HEK293 (cell line): Measurements from ENCODE around the gene CAMK2D.

Experiments
- CTCF ChIA-PET: fragments of 350-600 bp; formaldehyde crosslinking; extraction: SDS; loops from one replicate; lab custom pipeline; 2021; ENCODE audit warnings: antibody characterized with exemption; lab: Yijun Ruan, JAX
- POLR2A ChIA-PET: fragments of 300-600 bp; formaldehyde crosslinking; extraction: SDS; loops from one replicate; lab custom pipeline; 2020; ENCODE audit warnings: antibody characterized with exemption, inconsistent platforms; lab: Yijun Ruan, JAX
- H3K27ac ChIP-seq: fragments of 200-500 bp; sonication (Bioruptor generic); 2 replicates; pipeline ENCODE4 v1.5.1; 2014; ENCODE audit warnings: low read depth, low read length, control low read depth, inconsistent platforms; ENCODE audit errors: extremely low read depth
- H3K36me3 ChIP-seq, 2 experiments: fragments of 200-500 bp in 1 of 2; sonication (Bioruptor generic) in 1 of 2; 1 replicate in 1 of 2; 2 replicates in 1 of 2; pipeline ENCODE4 v1.5.1; 2014 to 2017; ENCODE audit warnings: inconsistent platforms in 2 of 2, low read length in 2 of 2; ENCODE audit not compliant: control insufficient read depth in 2 of 2, insufficient read depth in 1 of 2
- H3K4me1 ChIP-seq: fragments of 200-500 bp; sonication (Bioruptor generic); 2 replicates; pipeline ENCODE4 v1.5.1; 2014; ENCODE audit warnings: mild to moderate bottlenecking, low read length, inconsistent platforms; ENCODE audit not compliant: control insufficient read depth, insufficient read depth
- H3K4me3 ChIP-seq: 2 replicates; pipeline ENCODE4 v1.5.1; 2011; ENCODE audit warnings: low read depth, mild to moderate bottlenecking, control low read depth, low read length, moderate library complexity
- H3K9me3 ChIP-seq: fragments of 200-500 bp; sonication (Bioruptor generic); 2 replicates; pipeline ENCODE4 v1.5.1; 2014; ENCODE audit warnings: low read depth, low read length, inconsistent platforms; ENCODE audit not compliant: control insufficient read depth, insufficient read depth
- FEZF1 ChIP-seq: fragments of 450-650 bp; formaldehyde crosslinking; IDR thresholded peaks from 2 replicates; pipeline ENCODE4 v1.5.1; 2016; ENCODE audit warnings: missing biosample characterization, missing genetic modification characterization
- GLI2 ChIP-seq: fragments of 450-650 bp; formaldehyde crosslinking; IDR thresholded peaks from 2 replicates; pipeline ENCODE4; 2017; ENCODE audit warnings: missing biosample characterization, missing genetic modification characterization, low read depth, borderline replicate concordance
- HOXA7 ChIP-seq: sonication (generic); formaldehyde crosslinking; IDR thresholded peaks from 2 replicates; pipeline ENCODE4 v1.8.1; 2022; ENCODE audit warnings: missing genetic modification reagents, borderline replicate concordance
- HOXC10 ChIP-seq: sonication (generic); formaldehyde crosslinking; IDR thresholded peaks from 2 replicates; pipeline ENCODE4 v1.8.1; 2023; ENCODE audit warnings: mild to moderate bottlenecking, missing genetic modification reagents
- KLF7 ChIP-seq: fragments of 450-650 bp; formaldehyde crosslinking; IDR thresholded peaks from 2 replicates; pipeline ENCODE4 v1.5.1; 2016; ENCODE audit warnings: missing biosample characterization, missing genetic modification characterization, borderline replicate concordance
- MZF1 ChIP-seq: fragments of 450-650 bp; formaldehyde crosslinking; IDR thresholded peaks from 2 replicates; pipeline ENCODE4 v1.5.1; 2017; ENCODE audit warnings: missing biosample characterization, missing genetic modification characterization, borderline replicate concordance
- SP3 ChIP-seq: fragments of 450-650 bp; formaldehyde crosslinking; IDR thresholded peaks from 2 replicates; pipeline ENCODE4 v1.5.1; 2016; ENCODE audit warnings: missing biosample characterization, missing genetic modification characterization
- ZBTB17 ChIP-seq: fragments of 450-650 bp; formaldehyde crosslinking; IDR thresholded peaks from 2 replicates; pipeline ENCODE4 v1.5.1; 2016; ENCODE audit warnings: missing biosample characterization, missing genetic modification characterization
- ZBTB20 ChIP-seq: fragments of 450-650 bp; formaldehyde crosslinking; IDR thresholded peaks from 2 replicates; pipeline ENCODE4 v1.5.1; 2016; ENCODE audit warnings: missing biosample characterization, missing genetic modification characterization
- ZFHX2 ChIP-seq: fragments of 450-650 bp; formaldehyde crosslinking; conservative IDR thresholded peaks from 2 replicates; pipeline ENCODE4 v1.5.1; 2016; ENCODE audit warnings: missing biosample characterization, missing genetic modification characterization
- ZFP69B ChIP-seq: fragments of 450-650 bp; formaldehyde crosslinking; IDR thresholded peaks from 2 replicates; pipeline ENCODE4 v1.5.1; 2016; ENCODE audit warnings: missing biosample characterization, missing genetic modification characterization
- ZNF133 ChIP-seq: fragments of 450-650 bp; formaldehyde crosslinking; IDR thresholded peaks from 2 replicates; pipeline ENCODE4 v1.5.1; 2016; ENCODE audit warnings: missing biosample characterization, missing genetic modification characterization
- ZNF138 ChIP-seq: fragments of 450-650 bp; formaldehyde crosslinking; IDR thresholded peaks from 2 replicates; pipeline ENCODE4 v1.5.1; 2016; ENCODE audit warnings: missing biosample characterization, missing genetic modification characterization, borderline replicate concordance
- ZNF155 ChIP-seq: fragments of 450-650 bp; formaldehyde crosslinking; IDR thresholded peaks from 2 replicates; pipeline ENCODE4 v1.5.1; 2016; ENCODE audit warnings: missing biosample characterization, missing genetic modification characterization
- ZNF157 ChIP-seq: fragments of 450-650 bp; formaldehyde crosslinking; IDR thresholded peaks from 2 replicates; pipeline ENCODE4 v1.5.1; 2016; ENCODE audit warnings: missing biosample characterization, missing genetic modification characterization
- ZNF214 ChIP-seq: fragments of 450-650 bp; formaldehyde crosslinking; IDR thresholded peaks from 2 replicates; pipeline ENCODE4 v1.5.1; 2017; ENCODE audit warnings: missing biosample characterization, mild to moderate bottlenecking, missing genetic modification characterization, borderline replicate concordance
- ZNF311 ChIP-seq: fragments of 450-650 bp; formaldehyde crosslinking; IDR thresholded peaks from 2 replicates; pipeline ENCODE4 v1.5.1; 2017; ENCODE audit warnings: missing biosample characterization, missing genetic modification characterization, borderline replicate concordance
- ZNF341 ChIP-seq: fragments of 450-650 bp; formaldehyde crosslinking; IDR thresholded peaks from 2 replicates; pipeline ENCODE4; 2016; ENCODE audit warnings: low read depth, missing biosample characterization, missing genetic modification characterization
- ZNF366 ChIP-seq: fragments of 450-650 bp; formaldehyde crosslinking; conservative IDR thresholded peaks from 2 replicates; pipeline ENCODE4 v1.5.1; 2016; ENCODE audit warnings: missing biosample characterization, missing genetic modification characterization
- ZNF514 ChIP-seq: fragments of 450-650 bp; formaldehyde crosslinking; IDR thresholded peaks from 2 replicates; pipeline ENCODE4 v1.5.1; 2016; ENCODE audit warnings: missing biosample characterization, missing genetic modification characterization
- ZNF558 ChIP-seq: fragments of 450-650 bp; formaldehyde crosslinking; IDR thresholded peaks from 2 replicates; pipeline ENCODE4 v1.5.1; 2016; ENCODE audit warnings: missing biosample characterization, missing genetic modification characterization
- ZNF624 ChIP-seq: fragments of 450-650 bp; formaldehyde crosslinking; IDR thresholded peaks from 2 replicates; pipeline ENCODE4 v1.5.1; 2017; ENCODE audit warnings: missing biosample characterization, missing genetic modification characterization
- ZNF658 ChIP-seq: fragments of 450-650 bp; formaldehyde crosslinking; IDR thresholded peaks from 2 replicates; pipeline ENCODE4; 2016; ENCODE audit warnings: missing biosample characterization, missing genetic modification characterization
- ZNF707 ChIP-seq: fragments of 450-650 bp; formaldehyde crosslinking; IDR thresholded peaks from 2 replicates; pipeline ENCODE4 v1.5.1; 2016; ENCODE audit warnings: missing biosample characterization, missing genetic modification characterization
- ZNF785 ChIP-seq: fragments of 450-650 bp; formaldehyde crosslinking; IDR thresholded peaks from 2 replicates; pipeline ENCODE4 v1.5.1; 2016; ENCODE audit warnings: missing biosample characterization, missing genetic modification characterization
- ZNF792 ChIP-seq: fragments of 450-650 bp; formaldehyde crosslinking; IDR thresholded peaks from 2 replicates; pipeline ENCODE4 v1.5.1; 2016; ENCODE audit warnings: missing biosample characterization, missing genetic modification characterization
- ZSCAN30 ChIP-seq: fragments of 450-650 bp; IDR thresholded peaks from 2 replicates; pipeline ENCODE4 v1.5.1; 2018; ENCODE audit warnings: missing biosample characterization, mild to moderate bottlenecking, missing genetic modification characterization, moderate library complexity
- TF ChIP-seq, protein P1 (sequence below): fragments of 450-650 bp; formaldehyde crosslinking; IDR thresholded peaks from 2 replicates; pipeline ENCODE4 v1.5.1; 2016; ENCODE audit warnings: missing biosample characterization, missing genetic modification characterization
- TF ChIP-seq, protein P2 (sequence below): fragments of 450-650 bp; formaldehyde crosslinking; IDR thresholded peaks from 2 replicates; pipeline ENCODE4 v1.5.1; 2016; ENCODE audit warnings: missing biosample characterization, missing genetic modification characterization
- TF ChIP-seq, protein P3 (sequence below): fragments of 450-650 bp; formaldehyde crosslinking; IDR thresholded peaks from 2 replicates; pipeline ENCODE4 v1.5.1; 2017; ENCODE audit warnings: missing biosample characterization, missing genetic modification characterization

CAMK2D gene

DNA sequence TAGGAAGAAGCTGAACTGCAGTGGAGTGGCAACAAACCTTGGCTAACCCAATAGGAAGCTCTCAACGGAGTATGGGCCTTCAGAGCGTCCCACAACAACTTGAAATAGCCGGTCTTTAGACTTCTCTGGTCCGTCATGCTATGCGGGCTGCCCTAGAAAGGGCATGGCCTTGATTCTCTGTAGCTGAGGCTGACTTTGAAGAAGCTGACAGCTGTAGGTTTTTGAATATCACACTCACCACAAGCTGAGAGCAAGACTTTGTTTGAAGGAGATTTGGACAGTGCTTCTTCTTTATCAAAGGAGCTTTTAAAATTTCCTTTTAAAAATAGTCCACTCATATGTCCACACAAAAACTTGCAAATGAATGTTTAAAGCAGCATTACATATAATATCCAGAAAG lies 322.9 kb downstream of the CAMK2D start:
- TF ChIP-seq ZNF133 (tag by site-specific recombination) (no peak), ZNF792 (tag by site-specific recombination) (no peak), ZNF785 (no peak), ZNF366 (no peak), FEZF1 (tag by site-specific recombination) (no peak), ZNF311 (no peak), HOXC10 (no peak), KLF7 (tag by site-specific recombination) (no peak), ZNF558 (tag by site-specific recombination) (no peak)
- TF ChIP-seq, protein P1, sequence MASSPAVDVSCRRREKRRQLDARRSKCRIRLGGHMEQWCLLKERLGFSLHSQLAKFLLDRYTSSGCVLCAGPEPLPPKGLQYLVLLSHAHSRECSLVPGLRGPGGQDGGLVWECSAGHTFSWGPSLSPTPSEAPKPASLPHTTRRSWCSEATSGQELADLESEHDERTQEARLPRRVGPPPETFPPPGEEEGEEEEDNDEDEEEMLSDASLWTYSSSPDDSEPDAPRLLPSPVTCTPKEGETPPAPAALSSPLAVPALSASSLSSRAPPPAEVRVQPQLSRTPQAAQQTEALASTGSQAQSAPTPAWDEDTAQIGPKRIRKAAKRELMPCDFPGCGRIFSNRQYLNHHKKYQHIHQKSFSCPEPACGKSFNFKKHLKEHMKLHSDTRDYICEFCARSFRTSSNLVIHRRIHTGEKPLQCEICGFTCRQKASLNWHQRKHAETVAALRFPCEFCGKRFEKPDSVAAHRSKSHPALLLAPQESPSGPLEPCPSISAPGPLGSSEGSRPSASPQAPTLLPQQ (tag by site-specific recombination): no peak
- Histone ChIP-seq H3K9me3 (no peaks in the 10 kb centered on the region), H3K4me3 (no peak overlapping the region), H3K36me3 (no peaks in the 10 kb centered on the region), H3K4me1 (peaks cover 4% of the 10 kb centered on the region; the same call in 1 of the 2 replicates), H3K27ac (no peak overlapping the region)
- ChIA-PET CTCF (no interaction called here), POLR2A (no interaction called here)

DNA sequence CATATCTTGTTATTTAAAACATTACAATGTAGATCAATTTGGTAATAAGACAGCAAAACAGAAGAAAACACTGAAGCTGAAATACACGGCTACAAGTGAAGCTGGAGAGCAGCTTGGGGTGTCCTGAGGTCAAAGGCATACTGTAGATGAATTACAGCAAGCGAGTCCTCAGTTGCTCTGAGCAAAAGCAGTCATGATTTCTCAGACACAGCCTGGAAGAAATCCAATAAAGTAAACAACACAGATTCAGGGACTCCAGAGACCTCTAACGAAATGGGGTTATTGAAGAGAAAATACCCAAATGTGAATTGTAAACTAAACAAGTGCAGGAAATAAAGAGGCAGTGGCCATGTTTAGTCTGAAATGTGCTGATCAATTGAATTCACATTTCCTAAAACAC lies 324.4 kb downstream of the CAMK2D start:
- no peaks in the 10 kb centered on the region for H3K36me3 ChIP-seq
- H3K27ac ChIP-seq: no peak overlapping the region
- CTCF ChIA-PET: interaction anchor here (0.6 kb wide), 1 partner anchor 163 kb away, joined by 3 read pairs; no protein-coding TSS in a partner anchor
- TF ChIP-seq GLI2 (tag by site-specific recombination) (no peak), ZBTB20 (peak; percentile 45; the same call in 1 of the 2 replicates)
- peaks cover 4% of the 10 kb centered on the region; the same call in 1 of the 2 replicates for H3K4me1 ChIP-seq
- no peak overlapping the region for H3K4me3 ChIP-seq
- no peaks in the 10 kb centered on the region for H3K9me3 ChIP-seq
- POLR2A ChIA-PET: no interaction called here

DNA sequence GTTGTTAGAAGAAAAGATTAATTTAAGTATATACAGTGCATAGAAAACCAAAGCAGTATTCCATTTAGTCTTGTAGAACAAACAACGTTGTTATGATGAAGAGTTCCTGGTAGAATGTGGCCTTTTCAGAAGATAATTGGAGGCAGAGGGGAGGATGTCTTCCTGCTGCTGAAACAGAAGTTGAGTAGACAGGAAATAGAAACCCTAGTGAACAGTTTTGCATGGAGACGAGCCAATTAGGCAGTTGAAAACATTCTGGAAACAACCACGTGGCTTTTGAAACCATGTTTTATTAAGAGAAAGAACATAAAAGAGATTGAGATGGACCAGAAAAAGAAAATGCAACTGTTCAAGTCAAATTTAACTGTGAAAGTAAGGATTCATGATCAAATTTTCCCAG lies 325.2 kb downstream of the CAMK2D start:
- ChIA-PET POLR2A (no interaction called here), CTCF (no interaction called here)
- Histone ChIP-seq H3K4me3 (no peak overlapping the region), H3K36me3 (no peaks in the 10 kb centered on the region), H3K9me3 (no peaks in the 10 kb centered on the region), H3K4me1 (peaks cover 4% of the 10 kb centered on the region; the same call in 1 of the 2 replicates), H3K27ac (no peak overlapping the region)
- TF ChIP-seq ZNF514 (tag by site-specific recombination): no peak
- TF ChIP-seq, protein P2, sequence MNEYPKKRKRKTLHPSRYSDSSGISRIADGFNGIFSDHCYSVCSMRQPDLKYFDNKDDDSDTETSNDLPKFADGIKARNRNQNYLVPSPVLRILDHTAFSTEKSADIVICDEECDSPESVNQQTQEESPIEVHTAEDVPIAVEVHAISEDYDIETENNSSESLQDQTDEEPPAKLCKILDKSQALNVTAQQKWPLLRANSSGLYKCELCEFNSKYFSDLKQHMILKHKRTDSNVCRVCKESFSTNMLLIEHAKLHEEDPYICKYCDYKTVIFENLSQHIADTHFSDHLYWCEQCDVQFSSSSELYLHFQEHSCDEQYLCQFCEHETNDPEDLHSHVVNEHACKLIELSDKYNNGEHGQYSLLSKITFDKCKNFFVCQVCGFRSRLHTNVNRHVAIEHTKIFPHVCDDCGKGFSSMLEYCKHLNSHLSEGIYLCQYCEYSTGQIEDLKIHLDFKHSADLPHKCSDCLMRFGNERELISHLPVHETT (tag by site-specific recombination): no peak
- no peak for TF ChIP-seq ZNF707 (tag by site-specific recombination)
- no peak for TF ChIP-seq ZNF214
- no peak for TF ChIP-seq ZFHX2 (tag by site-specific recombination)
- TF ChIP-seq HOXA7 (CRISPR knock-in tag): no peak
- TF ChIP-seq MZF1 (tag by site-specific recombination): no peak
- no peak for TF ChIP-seq ZNF792 (tag by site-specific recombination)
- no peak for TF ChIP-seq ZNF155 (tag by site-specific recombination)
- no peak for TF ChIP-seq ZFP69B (tag by site-specific recombination)
- TF ChIP-seq, protein P3, sequence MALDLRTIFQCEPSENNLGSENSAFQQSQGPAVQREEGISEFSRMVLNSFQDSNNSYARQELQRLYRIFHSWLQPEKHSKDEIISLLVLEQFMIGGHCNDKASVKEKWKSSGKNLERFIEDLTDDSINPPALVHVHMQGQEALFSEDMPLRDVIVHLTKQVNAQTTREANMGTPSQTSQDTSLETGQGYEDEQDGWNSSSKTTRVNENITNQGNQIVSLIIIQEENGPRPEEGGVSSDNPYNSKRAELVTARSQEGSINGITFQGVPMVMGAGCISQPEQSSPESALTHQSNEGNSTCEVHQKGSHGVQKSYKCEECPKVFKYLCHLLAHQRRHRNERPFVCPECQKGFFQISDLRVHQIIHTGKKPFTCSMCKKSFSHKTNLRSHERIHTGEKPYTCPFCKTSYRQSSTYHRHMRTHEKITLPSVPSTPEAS: no peak
- no peak for TF ChIP-seq ZNF341 (tag by site-specific recombination)
- no peak for TF ChIP-seq ZBTB17 (tag by site-specific recombination)
- TF ChIP-seq ZNF157 (tag by site-specific recombination): no peak
- TF ChIP-seq, protein P1 (tag by site-specific recombination): no peak
- TF ChIP-seq ZNF624 (tag by site-specific recombination): no peak
- no peak for TF ChIP-seq ZNF658
- TF ChIP-seq ZNF138: no peak
- TF ChIP-seq SP3 (tag by site-specific recombination): no peak
- TF ChIP-seq ZSCAN30 (tag by site-specific recombination): no peak
